GM10248 (cell line): ENCODE results near the gene SCMH1.

Experiments used
- CTCF ChIA-PET: fragments of 300-600 bp; sonication (Branson Sonifier 250); formaldehyde crosslinking; extraction: SDS; loops from one replicate; lab custom pipeline; 2021; ENCODE audit warnings: antibody characterized with exemption; lab: Yijun Ruan, JAX
- POLR2A ChIA-PET: fragments of 350-650 bp; sonication (Branson Sonifier 250); formaldehyde crosslinking; extraction: SDS; loops from one replicate; lab custom pipeline; 2020; ENCODE audit warnings: antibody characterized with exemption; lab: Yijun Ruan, JAX
- DNase-seq: peaks from one replicate; pipeline ENCODE4 v3.0.0; 2012; ENCODE audit errors: extremely low spot score
- TF ChIP-seq, protein P1 (sequence below): IDR thresholded peaks from 2 replicates; pipeline ENCODE4 v1.5.1; 2012; ENCODE audit warnings: mild to moderate bottlenecking, low read depth; ENCODE audit errors: extremely low read depth, missing control alignments, control extremely low read depth

SCMH1 gene

GRCh38 chr1:41110286-41110685 is 131.8 kb downstream of the SCMH1 start:
- ChIA-PET CTCF (interaction anchor here (2.3 kb wide), 1 partner anchor 13 kb away, joined by 8 read pairs; no protein-coding TSS in a partner anchor), POLR2A (no interaction called here)
- TF ChIP-seq, protein P1, sequence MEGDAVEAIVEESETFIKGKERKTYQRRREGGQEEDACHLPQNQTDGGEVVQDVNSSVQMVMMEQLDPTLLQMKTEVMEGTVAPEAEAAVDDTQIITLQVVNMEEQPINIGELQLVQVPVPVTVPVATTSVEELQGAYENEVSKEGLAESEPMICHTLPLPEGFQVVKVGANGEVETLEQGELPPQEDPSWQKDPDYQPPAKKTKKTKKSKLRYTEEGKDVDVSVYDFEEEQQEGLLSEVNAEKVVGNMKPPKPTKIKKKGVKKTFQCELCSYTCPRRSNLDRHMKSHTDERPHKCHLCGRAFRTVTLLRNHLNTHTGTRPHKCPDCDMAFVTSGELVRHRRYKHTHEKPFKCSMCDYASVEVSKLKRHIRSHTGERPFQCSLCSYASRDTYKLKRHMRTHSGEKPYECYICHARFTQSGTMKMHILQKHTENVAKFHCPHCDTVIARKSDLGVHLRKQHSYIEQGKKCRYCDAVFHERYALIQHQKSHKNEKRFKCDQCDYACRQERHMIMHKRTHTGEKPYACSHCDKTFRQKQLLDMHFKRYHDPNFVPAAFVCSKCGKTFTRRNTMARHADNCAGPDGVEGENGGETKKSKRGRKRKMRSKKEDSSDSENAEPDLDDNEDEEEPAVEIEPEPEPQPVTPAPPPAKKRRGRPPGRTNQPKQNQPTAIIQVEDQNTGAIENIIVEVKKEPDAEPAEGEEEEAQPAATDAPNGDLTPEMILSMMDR, result no peak
- no peak for DNase-seq

- CTCF ChIA-PET, result interaction anchor here (1.5 to 2.3 kb wide), 2 partner anchors 13 to 33 kb away, joined by 4 to 8 read pairs; no protein-coding TSS in a partner anchor
- POLR2A ChIA-PET, result no interaction called here
- DNase-seq, result no peak
Observed at GRCh38 chr1:41109310-41110197, 132.6 kb downstream of the SCMH1 start.

DNA sequence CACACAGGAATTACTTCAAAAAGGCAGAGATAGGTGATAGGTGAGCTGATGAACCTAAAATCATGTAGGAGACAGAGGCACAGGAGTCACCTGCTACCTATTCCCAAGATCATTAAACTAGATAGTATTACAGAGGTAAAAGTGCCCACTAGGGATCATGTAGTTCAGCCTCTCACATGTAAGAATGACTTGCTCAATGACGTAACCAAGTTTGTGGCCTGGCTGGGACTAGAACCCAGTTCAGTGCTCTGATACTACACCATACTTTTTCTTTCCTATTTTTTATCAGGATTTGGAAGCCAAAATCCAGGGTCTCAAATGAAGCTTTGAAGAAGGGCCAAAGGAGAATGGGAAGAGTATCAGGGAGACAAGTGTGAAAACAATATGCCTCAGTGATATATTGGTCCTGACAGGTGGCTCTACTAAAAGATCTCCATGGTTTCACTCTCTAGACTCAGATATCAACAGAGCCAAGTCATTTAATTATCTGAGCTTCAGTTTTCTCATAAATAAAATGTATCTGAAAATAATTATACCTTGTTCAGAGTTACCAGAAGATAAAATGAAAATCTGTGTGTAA is 133.3 kb downstream of the SCMH1 start:
- CTCF ChIA-PET, result interaction anchor here (1.5 to 2.3 kb wide), 2 partner anchors 14 to 33 kb away, joined by 4 to 8 read pairs; no protein-coding TSS in a partner anchor
- DNase-seq, result no peak
- TF ChIP-seq, protein P1, result no peak
- POLR2A ChIA-PET, result no interaction called here

More at GRCh38 chr1:41109310-41110197, 132.6 kb downstream of the SCMH1 start:
- TF ChIP-seq, protein P1, result no peak

DNA sequence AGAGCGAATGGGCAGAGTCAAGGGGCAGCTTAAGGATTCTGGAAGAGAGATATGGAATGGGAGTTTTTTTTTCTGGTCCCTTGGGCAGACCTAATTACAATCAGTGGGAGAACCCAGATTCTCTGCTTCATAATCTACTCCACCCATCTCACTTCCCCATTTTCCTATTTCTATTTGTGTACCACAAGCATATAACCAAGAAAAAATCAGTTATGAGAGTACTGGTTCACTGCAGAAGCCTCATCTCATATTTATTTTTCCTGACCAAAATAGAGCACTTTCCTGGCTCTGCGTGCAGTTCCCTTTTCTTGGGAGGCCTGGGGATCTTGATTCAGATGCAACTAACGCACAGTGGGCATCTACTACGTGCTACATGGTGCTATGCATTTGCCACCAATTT is 138.3 kb downstream of the SCMH1 start:
- POLR2A ChIA-PET, result no interaction called here
- DNase-seq, result peak; percentile 7
- CTCF ChIA-PET, result no interaction called here
- TF ChIP-seq, protein P1, result no peak

DNA sequence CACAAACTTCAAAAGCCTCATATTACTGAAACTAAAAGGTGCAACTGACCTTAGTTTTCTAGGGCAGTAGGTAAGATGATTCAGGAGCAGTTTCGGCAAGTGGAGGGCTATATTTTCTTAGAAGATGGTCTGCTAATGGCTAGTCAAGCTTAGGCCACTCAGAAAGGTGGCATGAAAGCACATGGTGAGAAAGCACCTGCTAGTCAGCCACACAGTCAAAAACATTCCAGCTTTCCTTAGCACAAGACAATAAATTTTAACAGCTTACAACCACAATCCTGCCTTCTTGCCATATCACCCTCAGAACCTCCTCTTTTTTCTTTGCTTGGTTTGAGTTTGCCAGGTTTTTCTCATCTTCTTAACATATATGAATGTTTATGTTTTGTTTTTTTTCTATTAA is 139.5 kb downstream of the SCMH1 start:
- ChIA-PET CTCF (interaction anchor here (0.9 to 1.2 kb wide), 3 partner anchors 10 to 41 kb away, joined by 3 to 5 read pairs (median 3); no protein-coding TSS in a partner anchor), POLR2A (no interaction called here)
- TF ChIP-seq, protein P1, result no peak
- DNase-seq, result no peak

DNA sequence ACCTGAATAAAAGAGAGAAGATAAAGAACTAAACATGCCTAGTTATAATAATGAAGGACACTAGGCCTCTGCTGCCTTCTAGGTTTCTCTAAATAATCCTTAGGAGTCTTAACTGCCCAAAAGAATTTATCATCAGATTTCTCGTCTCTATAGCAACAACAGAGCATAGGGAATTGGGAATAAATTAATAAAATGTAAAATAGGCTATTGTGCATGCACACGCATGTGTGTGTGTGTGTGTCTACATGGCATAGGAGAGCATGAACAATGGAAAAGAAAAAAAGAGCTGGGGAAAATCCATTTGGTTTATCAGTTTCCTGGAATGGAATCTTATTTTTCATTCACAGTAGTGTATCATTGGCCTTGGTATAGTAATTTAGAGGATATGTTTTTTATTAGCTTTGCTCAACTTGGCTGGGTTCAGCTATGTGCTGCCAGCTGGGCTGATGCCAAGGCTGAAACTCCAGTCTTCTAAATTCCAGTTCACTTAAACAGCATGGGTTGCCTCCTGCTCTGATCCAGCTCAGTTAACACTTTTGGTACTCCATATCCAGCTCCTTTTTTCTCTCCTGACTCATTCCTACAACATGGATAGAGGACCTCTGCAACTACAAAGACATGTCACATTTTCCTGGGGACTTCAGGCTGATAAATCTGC is 140.0 kb downstream of the SCMH1 start:
- ChIA-PET POLR2A (no interaction called here), CTCF (interaction anchor here (0.9 to 1.8 kb wide), 4 partner anchors 11 to 41 kb away, joined by 3 to 5 read pairs (median 4); no protein-coding TSS in a partner anchor)
- TF ChIP-seq, protein P1, result no peak
- DNase-seq, result no peak
